ENCODE measurements around the gene IQSEC1.

IQSEC1 gene

GRCh38 chr3:13008155-13008995, 64.9 kb downstream of the IQSEC1 start:
- Histone ChIP-seq H3K36me3 (replicated peaks) (no peaks in the 10 kb centered on the region), H3K27me3 (ENCODE audit: low read depth) (0 out of 2 replicates have a peak, but pooled peaks cover 2% of the 10 kb centered on the region), H3K9me3 (no peaks in the 10 kb centered on the region), H3K4me3 (no peak overlapping the region), H3K4me1 (no peaks in the 10 kb centered on the region; the same call in 1 of the 2 replicates)
- no peak for DNase-seq (ENCODE audit: low spot score in 2 of 2)
- in situ Hi-C loops (cut with MboI; ENCODE audit: low sequenced_read_pairs) = no loop called here

- no peak for DNase-seq (ENCODE audit: low spot score in 2 of 2)
- peaks cover 4% of the 10 kb centered on the region for H3K4me1 ChIP-seq
- in situ Hi-C loops (cut with MboI; ENCODE audit: low sequenced_read_pairs) = no loop called here
These were observed 65.8 kb downstream of the IQSEC1 start for GRCh38 chr3:13007251-13007941.

GRCh38 chr3:13006216-13006990, 66.8 kb downstream of the IQSEC1 start:
- peaks cover 10% of the 10 kb centered on the region for H3K4me1 ChIP-seq
- H3K4me3 ChIP-seq = no peak overlapping the region
- H3K9me3 ChIP-seq = no peaks in the 10 kb centered on the region
- H3K27me3 ChIP-seq (ENCODE audit: low read depth) = 0 out of 2 replicates have a peak, but pooled peaks cover 4% of the 10 kb centered on the region
- DNase-seq (ENCODE audit: low spot score in 2 of 2) = no peak
- in situ Hi-C loops (cut with MboI; ENCODE audit: low sequenced_read_pairs) = no loop called here
- H3K36me3 ChIP-seq (replicated peaks) = no peaks in the 10 kb centered on the region

More at GRCh38 chr3:13007251-13007941, 65.8 kb downstream of the IQSEC1 start:
- no peak overlapping the region for H3K4me3 ChIP-seq
- H3K27me3 ChIP-seq (ENCODE audit: low read depth) = 0 out of 2 replicates have a peak, but pooled peaks cover 4% of the 10 kb centered on the region
- no peaks in the 10 kb centered on the region for H3K36me3 ChIP-seq (replicated peaks)
- H3K9me3 ChIP-seq = no peaks in the 10 kb centered on the region

GRCh38 chr3:13005301-13005700, 67.9 kb downstream of the IQSEC1 start:
- peaks cover 10% of the 10 kb centered on the region for H3K4me1 ChIP-seq
- in situ Hi-C loops (cut with MboI; ENCODE audit: low sequenced_read_pairs) = no loop called here
- H3K27me3 ChIP-seq (ENCODE audit: low read depth) = 0 out of 2 replicates have a peak, but pooled peaks cover 4% of the 10 kb centered on the region
- H3K9me3 ChIP-seq = no peaks in the 10 kb centered on the region
- H3K4me3 ChIP-seq = no peak overlapping the region
- H3K36me3 ChIP-seq (replicated peaks) = no peaks in the 10 kb centered on the region
- no peak for DNase-seq (ENCODE audit: low spot score in 2 of 2)

GRCh38 chr3:13004376-13004775, 68.9 kb downstream of the IQSEC1 start:
- no peaks in the 10 kb centered on the region for H3K36me3 ChIP-seq (replicated peaks)
- H3K4me1 ChIP-seq = peaks cover 15% of the 10 kb centered on the region
- no peaks in the 10 kb centered on the region for H3K9me3 ChIP-seq
- in situ Hi-C loops (cut with MboI; ENCODE audit: low sequenced_read_pairs) = no loop called here
- 0 out of 2 replicates have a peak, but pooled peaks cover 4% of the 10 kb centered on the region for H3K27me3 ChIP-seq (ENCODE audit: low read depth)
- DNase-seq (ENCODE audit: low spot score in 2 of 2) = no peak
- H3K4me3 ChIP-seq = no peak overlapping the region

- in situ Hi-C loops (cut with MboI; ENCODE audit: low sequenced_read_pairs) = no loop called here
- H3K27me3 ChIP-seq (ENCODE audit: low read depth) = 0 out of 2 replicates have a peak, but pooled peaks cover 4% of the 10 kb centered on the region
- H3K9me3 ChIP-seq = no peaks in the 10 kb centered on the region
- H3K4me1 ChIP-seq = peaks cover 21% of the 10 kb centered on the region
- DNase-seq (ENCODE audit: low spot score in 2 of 2) = no peak
- H3K4me3 ChIP-seq = no peak overlapping the region
- H3K36me3 ChIP-seq (replicated peaks) = no peaks in the 10 kb centered on the region
These were observed 69.6 kb downstream of the IQSEC1 start for GRCh38 chr3:13003608-13004007.

GRCh38 chr3:13002398-13003124, 70.7 kb downstream of the IQSEC1 start:
- Histone ChIP-seq H3K27me3 (ENCODE audit: low read depth) (0 out of 2 replicates have a peak, but pooled peaks cover 4% of the 10 kb centered on the region), H3K9me3 (no peaks in the 10 kb centered on the region), H3K4me1 (peaks cover 21% of the 10 kb centered on the region), H3K4me3 (no peak overlapping the region), H3K36me3 (replicated peaks) (no peaks in the 10 kb centered on the region)
- DNase-seq (ENCODE audit: low spot score in 2 of 2) = peak; percentile 42 to 72
- in situ Hi-C loops (cut with MboI; ENCODE audit: low sequenced_read_pairs) = no loop called here

- Histone ChIP-seq H3K27me3 (ENCODE audit: low read depth) (0 out of 2 replicates have a peak, but pooled peaks cover 4% of the 10 kb centered on the region), H3K4me3 (no peak overlapping the region), H3K9me3 (no peaks in the 10 kb centered on the region), H3K4me1 (peaks cover 21% of the 10 kb centered on the region), H3K36me3 (replicated peaks) (no peaks in the 10 kb centered on the region)
- DNase-seq (ENCODE audit: low spot score in 2 of 2) = peak; percentile 40 to 81
- in situ Hi-C loops (cut with MboI; ENCODE audit: low sequenced_read_pairs) = no loop called here
These were observed 73.8 kb downstream of the IQSEC1 start for GRCh38 chr3:12999147-13000140.

GRCh38 chr3:12998648-12999047, 74.6 kb downstream of the IQSEC1 start:
- in situ Hi-C loops (cut with MboI; ENCODE audit: low sequenced_read_pairs) = no loop called here
- no peaks in the 10 kb centered on the region for H3K36me3 ChIP-seq (replicated peaks)
- H3K9me3 ChIP-seq = no peaks in the 10 kb centered on the region
- H3K4me1 ChIP-seq = peaks cover 21% of the 10 kb centered on the region
- 0 out of 2 replicates have a peak, but pooled peaks cover 4% of the 10 kb centered on the region for H3K27me3 ChIP-seq (ENCODE audit: low read depth)
- no peak for DNase-seq (ENCODE audit: low spot score in 2 of 2)
- H3K4me3 ChIP-seq = no peak overlapping the region

- Histone ChIP-seq H3K4me1 (peaks cover 16% of the 10 kb centered on the region), H3K27me3 (ENCODE audit: low read depth) (no peaks in the 10 kb centered on the region), H3K4me3 (no peak overlapping the region), H3K36me3 (replicated peaks) (no peaks in the 10 kb centered on the region), H3K9me3 (no peaks in the 10 kb centered on the region)
- in situ Hi-C loops (cut with MboI; ENCODE audit: low sequenced_read_pairs) = no loop called here
- no peak for DNase-seq (ENCODE audit: low spot score in 2 of 2)
These were observed 75.8 kb downstream of the IQSEC1 start for GRCh38 chr3:12997387-12997786.

GRCh38 chr3:12996181-12996506, 77.1 kb downstream of the IQSEC1 start:
- peaks cover 11% of the 10 kb centered on the region for H3K4me1 ChIP-seq
- H3K4me3 ChIP-seq = no peak overlapping the region
- H3K36me3 ChIP-seq (replicated peaks) = no peaks in the 10 kb centered on the region
- no peak for DNase-seq (ENCODE audit: low spot score in 2 of 2)
- H3K9me3 ChIP-seq = no peaks in the 10 kb centered on the region
- no peaks in the 10 kb centered on the region for H3K27me3 ChIP-seq (ENCODE audit: low read depth)
- in situ Hi-C loops (cut with MboI; ENCODE audit: low sequenced_read_pairs) = no loop called here

Measured in HAP-1 (cell line).